Erythroblast (primary cell): ENCODE data around the gene KCTD10.

Source experiments
- GATA1 ChIP-seq: IDR thresholded peaks from 2 replicates; pipeline ENCODE4 v1.6.1; 2011; ENCODE audit warnings: low read depth, mild to moderate bottlenecking, control low read depth, low read length, moderate library complexity
- POLR2A ChIP-seq: IDR thresholded peaks from 2 replicates; pipeline ENCODE4 v1.6.1; 2011; ENCODE audit warnings: mild to moderate bottlenecking, low read length

- TF ChIP-seq POLR2A (no peak), GATA1 (no peak)
These were observed 46.0 kb upstream of the KCTD10 start for GRCh38 chr12:109523071-109523470.
